A549 (cell line): Measurements from ENCODE around the gene DSCAML1. TPM values are rescaled to one million over a fixed set of nuclear protein-coding genes. Genes with fewer than 3 reads are reported as not detected.

ENCODE experiments used
- ATAC-seq, 2 experiments: fragments of 200-7000 bp in 1 of 2; fragments of >200 bp in 1 of 2; cut with Nextera tagmentation in 1 of 2; cut with Tn5 transposase in 1 of 2; 3 replicates each; pipeline versions ENCODE4 v1.8.0 to v1.9.1; 2018 to 2020; ENCODE audit warnings: mild to moderate bottlenecking in 1 of 2, moderate library complexity in 1 of 2
- CTCF ChIA-PET: fragments of 300-600 bp; sonication (Branson Sonifier 250); formaldehyde crosslinking; extraction: SDS; loops from one replicate; lab custom pipeline; 2021; ENCODE audit warnings: antibody characterized with exemption, inconsistent platforms; lab: Yijun Ruan, JAX
- POLR2A ChIA-PET: fragments of 350-600 bp; formaldehyde crosslinking; extraction: SDS; loops from one replicate; lab custom pipeline; 2021; ENCODE audit warnings: antibody characterized with exemption, inconsistent platforms; lab: Yijun Ruan, JAX
- DNase-seq, 2 experiments: peaks; one replicate each; pipeline versions ENCODE4 v3.0.0 to v3.0.0-alpha.2; 2011 to 2016; ENCODE audit warnings: low read depth in 1 of 2, low spot score in 1 of 2
- FAIRE-seq: peaks from 2 replicates; lab custom pipeline; 2011; peaks lifted over from hg19 to GRCh38; lab: Jason Lieb, UNC
- H3K27ac ChIP-seq, 2 experiments: fragments of >200 bp; sonication (Bioruptor Twin); formaldehyde crosslinking; 3 replicates each; pipeline ENCODE4 v1.5.1; 2016 to 2017
- H3K4me1 ChIP-seq: fragments of >200 bp; sonication (Bioruptor Twin); formaldehyde crosslinking; 3 replicates; pipeline ENCODE4 v1.6.1; 2016
- H3K4me2 ChIP-seq: fragments of >200 bp; sonication (Bioruptor Twin); formaldehyde crosslinking; 3 replicates; pipeline ENCODE4 v1.6.1; 2016
- H3K4me3 ChIP-seq: fragments of >200 bp; sonication (Bioruptor Twin); formaldehyde crosslinking; 3 replicates; pipeline ENCODE4 v1.5.1; 2016
- H3K9me3 ChIP-seq: fragments of >200 bp; sonication (Bioruptor Twin); formaldehyde crosslinking; 3 replicates; pipeline ENCODE4 v1.6.1; 2016
- BHLHE40 ChIP-seq: IDR thresholded peaks from 2 replicates; pipeline ENCODE4 v1.6.1; 2012; ENCODE audit warnings: low read depth, low read length, inconsistent platforms
- CHD4 ChIP-seq: fragments of 200-600 bp; sonication (generic); IDR thresholded peaks from 2 replicates; pipeline ENCODE4 v1.6.1; 2016; ENCODE audit warnings: antibody characterized with exemption, mild to moderate bottlenecking, borderline replicate concordance
- CTCF ChIP-seq: fragments of >200 bp; sonication (Bioruptor Twin); formaldehyde crosslinking; IDR thresholded peaks from 3 replicates; pipeline ENCODE4 v1.5.1; 2016
- EHMT2 ChIP-seq: fragments of 200-600 bp; sonication (generic); IDR thresholded peaks from 2 replicates; pipeline ENCODE4 v1.6.1; 2016; ENCODE audit warnings: antibody characterized with exemption, low read depth, mild to moderate bottlenecking, moderate library complexity
- EP300 ChIP-seq, 2 experiments: fragments of >200 bp; sonication (Bioruptor Twin); formaldehyde crosslinking; IDR thresholded peaks; 2 replicates in 1 of 2; 3 replicates in 1 of 2; pipeline ENCODE4 v1.6.1; 2016 to 2017
- ESRRA ChIP-seq: fragments of 150-350 bp; IDR thresholded peaks from 2 replicates; pipeline ENCODE4 v1.6.1; 2014; ENCODE audit warnings: mild to moderate bottlenecking, low read length, borderline replicate concordance
- FOSB ChIP-seq: fragments of 250-450 bp; sonication (Bioruptor Pico); IDR thresholded peaks from 2 replicates; pipeline ENCODE4 v1.5.0; 2020; ENCODE audit warnings: mild to moderate bottlenecking, moderate library complexity
- FOXS1 ChIP-seq: fragments of 250-450 bp; sonication (Bioruptor Pico); IDR thresholded peaks from 2 replicates; pipeline ENCODE4 v1.5.0; 2020; ENCODE audit warnings: mild to moderate bottlenecking, moderate library complexity
- GATA3 ChIP-seq: IDR thresholded peaks from 2 replicates; pipeline ENCODE4 v1.6.1; 2012; ENCODE audit warnings: borderline replicate concordance
- HDAC2 ChIP-seq: fragments of 200-600 bp; sonication (generic); IDR thresholded peaks from 2 replicates; pipeline ENCODE4 v1.6.1; 2016
- HES2 ChIP-seq: fragments of >200 bp; sonication (Bioruptor Twin); formaldehyde crosslinking; IDR thresholded peaks from 2 replicates; pipeline ENCODE4 v1.6.1; 2016
- HEYL ChIP-seq: fragments of 250-450 bp; sonication (Bioruptor Pico); IDR thresholded peaks from 2 replicates; pipeline ENCODE4 v1.8.0; 2021; ENCODE audit warnings: mild to moderate bottlenecking, moderate library complexity
- HOXA7 ChIP-seq: fragments of 250-450 bp; sonication (Bioruptor Pico); IDR thresholded peaks from 2 replicates; pipeline ENCODE4 v1.5.0; 2020; ENCODE audit warnings: mild to moderate bottlenecking, moderate library complexity
- JUN ChIP-seq, 2 experiments: fragments of >200 bp; sonication (Bioruptor Twin); formaldehyde crosslinking; IDR thresholded peaks; 2 replicates in 1 of 2; 3 replicates in 1 of 2; pipeline ENCODE4 v1.6.1; 2016 to 2017
- JUNB ChIP-seq: fragments of >200 bp; sonication (Bioruptor Twin); formaldehyde crosslinking; IDR thresholded peaks from 2 replicates; pipeline ENCODE4 v1.6.1; 2016
- KDM5A ChIP-seq: fragments of 200-600 bp; sonication (generic); IDR thresholded peaks from 2 replicates; pipeline ENCODE4 v1.6.1; 2016; ENCODE audit warnings: antibody characterized with exemption, mild to moderate bottlenecking
- MAFK ChIP-seq: fragments of 450-650 bp; IDR thresholded peaks from 2 replicates; pipeline ENCODE4 v1.6.1; 2014; ENCODE audit not compliant: partially characterized antibody
- MAZ ChIP-seq: fragments of 150-350 bp; IDR thresholded peaks from 2 replicates; pipeline ENCODE4 v1.6.1; 2014; ENCODE audit warnings: antibody characterized with exemption, low read depth, low read length, borderline replicate concordance
- PBX3 ChIP-seq: IDR thresholded peaks from 2 replicates; pipeline ENCODE4 v1.6.1; 2012
- PHF8 ChIP-seq: fragments of 200-600 bp; sonication (generic); IDR thresholded peaks from 2 replicates; pipeline ENCODE4 v1.6.1; 2016; ENCODE audit warnings: low read depth, mild to moderate bottlenecking, antibody characterized with exemption, moderate library complexity, borderline replicate concordance
- POLR2A ChIP-seq: IDR thresholded peaks from 2 replicates; pipeline ENCODE4 v1.6.1; 2012; ENCODE audit warnings: mild to moderate bottlenecking, low read length
- POLR2AphosphoS2 ChIP-seq: conservative IDR thresholded peaks from 2 replicates; pipeline ENCODE4 v1.6.1; 2012; ENCODE audit warnings: low read length, improper control_type of control experiment, inconsistent platforms
- RARB ChIP-seq: fragments of 250-450 bp; sonication (Bioruptor Pico); IDR thresholded peaks from 2 replicates; pipeline ENCODE4 v1.8.0; 2021; ENCODE audit warnings: mild to moderate bottlenecking, moderate library complexity
- RCOR1 ChIP-seq: fragments of 150-350 bp; IDR thresholded peaks from 2 replicates; pipeline ENCODE4 v1.6.1; 2014; ENCODE audit warnings: antibody characterized with exemption, low read length, low read depth
- REST ChIP-seq: fragments of 200-600 bp; sonication (generic); IDR thresholded peaks from 2 replicates; pipeline ENCODE4 v1.6.1; 2016; ENCODE audit warnings: antibody characterized with exemption, mild to moderate bottlenecking, moderate library complexity
- RFX5 ChIP-seq: fragments of 450-650 bp; IDR thresholded peaks from 2 replicates; pipeline ENCODE4 v1.7.1; 2014; ENCODE audit warnings: antibody characterized with exemption, mild to moderate bottlenecking, moderate library complexity
- RNF2 ChIP-seq: fragments of 200-600 bp; sonication (generic); IDR thresholded peaks from 2 replicates; pipeline ENCODE4 v1.6.1; 2016; ENCODE audit warnings: low read depth, mild to moderate bottlenecking, antibody characterized with exemption, moderate library complexity, borderline replicate concordance
- SMC3 ChIP-seq: fragments of >200 bp; sonication (Bioruptor Twin); formaldehyde crosslinking; IDR thresholded peaks from 3 replicates; pipeline ENCODE4 v1.6.1; 2018; ENCODE audit warnings: inconsistent platforms
- TFCP2L1 ChIP-seq: fragments of 250-450 bp; sonication (Bioruptor Pico); IDR thresholded peaks from 2 replicates; pipeline ENCODE4 v1.5.0; 2021; ENCODE audit warnings: mild to moderate bottlenecking
- ZC3H11A ChIP-seq: fragments of 450-650 bp; IDR thresholded peaks from 2 replicates; pipeline ENCODE4 v1.6.1; 2014; ENCODE audit warnings: antibody characterized with exemption, mild to moderate bottlenecking
- ZSCAN20 ChIP-seq: fragments of 250-450 bp; sonication (Bioruptor Pico); IDR thresholded peaks from 2 replicates; pipeline ENCODE4 v1.8.0; 2022; ENCODE audit warnings: mild to moderate bottlenecking, moderate library complexity
- WGBS: methylation state at CpG from one replicate; pipeline ENCODE4 v1.1.6; 2017; ENCODE audit errors: missing lambda C conversion rate; 5-methylcytosine and 5-hydroxymethylcytosine counted together
- polyA plus RNA-seq, 4 experiments: library from polyadenylated mRNA; depleted of rRNA in 3 of 4; stranded (reverse); fragments of >200 nt; fragmentation: RNase III in 1 of 4; extraction: RNeasy Plus Mini Kit Qiagen cat#74134 plus additional on column Dnase treatment in 1 of 4; gene quantifications; 2 replicates in 3 of 4; 3 replicates in 1 of 4; pipeline ENCODE4 v1.2.3, GENCODE V29; 2011 to 2017

The DSCAML1 gene
- polyA plus RNA-seq, 2 of the 4 experiments (the other 2 are of a cell fraction), result 0.12 to 0.31 TPM

- Histone ChIP-seq H3K4me3 (no peak overlapping the region), H3K27ac (no peak overlapping the region), H3K4me1 (no peaks in the 10 kb centered on the region), H3K9me3 (no peaks in the 10 kb centered on the region), H3K4me2 (no peak overlapping the region)
- DNase-seq, result no peak
- no peak for ATAC-seq
- no peak for FAIRE-seq
- TF ChIP-seq RNF2 (no peak), CHD4 (no peak), BHLHE40 (no peak), TFCP2L1 (CRISPR knock-in tag) (no peak), JUN (IDR thresholded peaks at IDR 0.05) (no peak), REST (no peak), HOXA7 (CRISPR knock-in tag) (no peak), ESRRA (no peak), POLR2A (no peak), GATA3 (no peak), HES2 (no peak), PBX3 (no peak), RCOR1 (no peak), KDM5A (no peak), FOSB (no peak), FOXS1 (CRISPR knock-in tag) (no peak), RARB (no peak)
- POLR2A ChIA-PET, result no interaction called here
- WGBS, result 86% methylated on average over 3 of the region's 3 CpGs
- CTCF ChIA-PET, result interaction anchor here (1.4 kb wide), 1 partner anchor 267 kb away, joined by 4 read pairs; no protein-coding TSS in a partner anchor
Measured at GRCh38 chr11:117693344-117693743, 103.7 kb downstream of the DSCAML1 start.

- ATAC-seq (no peak), DNase-seq (no peak), FAIRE-seq (no peak)
- 69% methylated on average over 10 of the region's 10 CpGs for WGBS
- no peaks in the 10 kb centered on the region for H3K9me3 ChIP-seq
- no peaks in the 10 kb centered on the region for H3K4me1 ChIP-seq
- no peak overlapping the region for H3K4me3 ChIP-seq
- no peak overlapping the region for H3K4me2 ChIP-seq
- H3K27ac ChIP-seq, result no peak overlapping the region
- TF ChIP-seq HDAC2, result no peak
- no peak for TF ChIP-seq ZC3H11A
- TF ChIP-seq EP300 (IDR thresholded peaks at IDR 0.05), result no peak
- no peak for TF ChIP-seq PHF8
- no peak for TF ChIP-seq CHD4
- TF ChIP-seq HEYL (CRISPR knock-in tag), result no peak
- no peak for TF ChIP-seq EHMT2
- TF ChIP-seq GATA3, result no peak
- TF ChIP-seq CTCF, result no peak
- no peak for TF ChIP-seq JUNB
- no peak for TF ChIP-seq MAFK
- no peak for TF ChIP-seq RARB
- no peak for TF ChIP-seq MAZ
- no peak for TF ChIP-seq SMC3
- no peak for TF ChIP-seq ZSCAN20 (CRISPR knock-in tag)
- no peak for TF ChIP-seq RFX5
- TF ChIP-seq BHLHE40, result no peak
- no peak for TF ChIP-seq HOXA7 (CRISPR knock-in tag)
- no peak for TF ChIP-seq POLR2AphosphoS2
- ChIA-PET POLR2A (no interaction called here), CTCF (interaction anchor here (0.8 kb wide), 1 partner anchor 103 kb away, joined by 3 read pairs; no protein-coding TSS in a partner anchor)
Measured at GRCh38 chr11:117691516-117691915, 105.5 kb downstream of the DSCAML1 start.
